ENCODE results near the gene NARF. TPM values are rescaled to one million over a fixed set of nuclear protein-coding genes. Genes with fewer than 3 reads are reported as not detected.

NARF gene
- total and polyA plus RNA-seq, 2 donors (not counting 1 experiment from before 2014, with no cell fraction given): 92.4 to 103 TPM

GRCh38 chr17:82463925-82464566, 5.5 kb downstream of the NARF start:
- no peak overlapping the region for H2AFZ ChIP-seq (ENCODE audit: insufficient read depth, low read depth, low read length, poor library complexity, severe bottlenecking)
- peaks cover 33% of the 10 kb centered on the region for H4K20me1 ChIP-seq (ENCODE audit: control insufficient read depth, insufficient read depth, low read length, poor library complexity, severe bottlenecking)
- H3K4me1 Mint-ChIP-seq: peaks cover 6% of the 10 kb centered on the region
- no peaks in the 10 kb centered on the region for H3K27me3 ChIP-seq (replicated peaks in 1 of 4; ENCODE audit: control extremely low read depth in 1 of 4, control insufficient read depth in 3 of 4, insufficient read depth in 4 of 4, low read length in 3 of 4)
- intact Hi-C loops (cut with micrococcal nuclease): no loop called here
- no peak overlapping the region for H3K27ac ChIP-seq (ENCODE audit: low read length in 2 of 2)
- TF ChIP-seq EZH2 (IDR thresholded peaks at IDR 0.05; ENCODE audit: borderline replicate concordance, insufficient read depth, low read depth, low read length, poor library complexity, severe bottlenecking) (no peak), CTCF (IDR thresholded peaks at IDR 0.05) (no peak)
- no peak overlapping the region for H3K4me3 ChIP-seq (ENCODE audit: control extremely low read depth in 1 of 5, extremely low read depth in 1 of 5, insufficient read depth in 1 of 5, low read depth in 2 of 5, low read length in 4 of 5)
- H3K4me3 Mint-ChIP-seq: no peak overlapping the region
- DNase-seq (no peak), ATAC-seq (ENCODE audit: low read depth) (no peak)
- H3K9me3 ChIP-seq (ENCODE audit: control extremely low read depth in 1 of 3, control insufficient read depth in 2 of 3, insufficient read depth in 1 of 3, low read length in 2 of 3): no peaks in the 10 kb centered on the region
- H3K9ac ChIP-seq (ENCODE audit: low read length): no peak overlapping the region
- H3K4me2 ChIP-seq (replicated peaks; ENCODE audit: low read depth, low read length, poor library complexity, severe bottlenecking): no peak overlapping the region
- peaks cover 3 to 8% of the 10 kb centered on the region in 2 donors for H3K4me1 ChIP-seq (ENCODE audit: control insufficient read depth in 2 of 2, insufficient read depth in 2 of 2, low read length in 2 of 2)
- H3K9me3 Mint-ChIP-seq (ENCODE audit: insufficient read depth): no peaks in the 10 kb centered on the region
- H3K36me3 ChIP-seq (replicated peaks in 1 of 2; ENCODE audit: control extremely low read depth in 1 of 2, control insufficient read depth in 1 of 2, extremely low read depth in 1 of 2, insufficient read depth in 2 of 2, low read length in 1 of 2): peaks cover 4 to 71% of the 10 kb centered on the region in 2 experiments
- CTCF ChIA-PET: interaction anchor here (0.8 to 1.4 kb wide), 2 partner anchors 90 to 144 kb away, joined by 3 to 4 read pairs; no protein-coding TSS in a partner anchor
- 95% methylated on average over 6 of the region's 7 CpGs for WGBS (ENCODE audit: insufficient coverage)
- peaks cover 61% of the 10 kb centered on the region for H3K79me2 ChIP-seq (ENCODE audit: control insufficient read depth, insufficient read depth, low read length)
- H3K27me3 Mint-ChIP-seq: no peaks in the 10 kb centered on the region
- POLR2A ChIA-PET: no interaction called here
- H3K27ac Mint-ChIP-seq: no peak overlapping the region

GRCh38 chr17:82464567-82464929, 6.0 kb downstream of the NARF start:
- H3K27ac ChIP-seq (ENCODE audit: low read length in 2 of 2): no peak overlapping the region
- intact Hi-C loops (cut with micrococcal nuclease): no loop called here
- no peaks in the 10 kb centered on the region for H3K9me3 Mint-ChIP-seq (ENCODE audit: insufficient read depth)
- peaks cover 3% of the 10 kb centered on the region for H3K4me1 Mint-ChIP-seq
- no peaks in the 10 kb centered on the region for H3K27me3 Mint-ChIP-seq
- TF ChIP-seq CTCF (IDR thresholded peaks at IDR 0.05): no peak
- no peak for TF ChIP-seq EZH2 (IDR thresholded peaks at IDR 0.05; ENCODE audit: borderline replicate concordance, insufficient read depth, low read depth, low read length, poor library complexity, severe bottlenecking)
- H3K9me3 ChIP-seq (ENCODE audit: control extremely low read depth in 1 of 3, control insufficient read depth in 2 of 3, insufficient read depth in 1 of 3, low read length in 2 of 3): no peaks in the 10 kb centered on the region
- H3K4me2 ChIP-seq (replicated peaks; ENCODE audit: low read depth, low read length, poor library complexity, severe bottlenecking): no peak overlapping the region
- WGBS (ENCODE audit: insufficient coverage): over 99% methylated on average over 10 of the region's 11 CpGs
- ChIA-PET POLR2A (no interaction called here), CTCF (interaction anchor here (0.8 kb wide), 1 partner anchor 144 kb away, joined by 3 read pairs; no protein-coding TSS in a partner anchor)
- H3K79me2 ChIP-seq (ENCODE audit: control insufficient read depth, insufficient read depth, low read length): peaks cover 60% of the 10 kb centered on the region
- ATAC-seq (ENCODE audit: low read depth) (no peak), DNase-seq (no peak)
- no peak overlapping the region for H3K9ac ChIP-seq (ENCODE audit: low read length)
- peaks cover 4 to 75% of the 10 kb centered on the region in 2 experiments for H3K36me3 ChIP-seq (replicated peaks in 1 of 2; ENCODE audit: control extremely low read depth in 1 of 2, control insufficient read depth in 1 of 2, extremely low read depth in 1 of 2, insufficient read depth in 2 of 2, low read length in 1 of 2)
- H4K20me1 ChIP-seq (ENCODE audit: control insufficient read depth, insufficient read depth, low read length, poor library complexity, severe bottlenecking): peaks cover 31% of the 10 kb centered on the region
- H3K27ac Mint-ChIP-seq: no peak overlapping the region
- H2AFZ ChIP-seq (ENCODE audit: insufficient read depth, low read depth, low read length, poor library complexity, severe bottlenecking): no peak overlapping the region
- no peak overlapping the region for H3K4me3 ChIP-seq (ENCODE audit: control extremely low read depth in 1 of 5, extremely low read depth in 1 of 5, insufficient read depth in 1 of 5, low read depth in 2 of 5, low read length in 4 of 5)
- no peaks in the 10 kb centered on the region for H3K27me3 ChIP-seq (replicated peaks in 1 of 4; ENCODE audit: control extremely low read depth in 1 of 4, control insufficient read depth in 3 of 4, insufficient read depth in 4 of 4, low read length in 3 of 4)
- H3K4me3 Mint-ChIP-seq: no peak overlapping the region
- peaks cover 0 to 2% of the 10 kb centered on the region in 2 donors for H3K4me1 ChIP-seq (ENCODE audit: control insufficient read depth in 2 of 2, insufficient read depth in 2 of 2, low read length in 2 of 2)
